DND-41 (cell line): Measurements from ENCODE around the gene FANCE.

Source experiments
- CTCF ChIP-seq: IDR thresholded peaks from 2 replicates; pipeline ENCODE4 v1.5.1; 2012; ENCODE audit warnings: borderline replicate concordance, low read length, moderate library complexity, mild to moderate bottlenecking; ENCODE audit not compliant: poor library complexity, severe bottlenecking; ENCODE audit errors: extremely low read depth
- EZH2 ChIP-seq: IDR thresholded peaks from 3 replicates; pipeline ENCODE4 v1.6.1; 2012; ENCODE audit warnings: borderline replicate concordance, low read depth, mild to moderate bottlenecking, moderate library complexity, low read length, inconsistent platforms; ENCODE audit not compliant: severe bottlenecking

- TF ChIP-seq EZH2 = no peak
- TF ChIP-seq CTCF = no peak
Measured at GRCh38 chr6:35474942-35475570, 22.9 kb downstream of the FANCE start.
